GM19025 (cell line): Measurements from ENCODE around the gene RPL23.
A peak's percentile ranks its signal among the peaks of the same experiment; 100 is the strongest.

ENCODE experiments used
- ATAC-seq: cut with Tn5 transposase; IDR thresholded peaks from one replicate; pipeline ENCODE4 v1.9.1; 2021; ENCODE audit warnings: mild to moderate bottlenecking, low read depth, moderate library complexity; ENCODE audit not compliant: unreplicated experiment

Gene RPL23

DNA sequence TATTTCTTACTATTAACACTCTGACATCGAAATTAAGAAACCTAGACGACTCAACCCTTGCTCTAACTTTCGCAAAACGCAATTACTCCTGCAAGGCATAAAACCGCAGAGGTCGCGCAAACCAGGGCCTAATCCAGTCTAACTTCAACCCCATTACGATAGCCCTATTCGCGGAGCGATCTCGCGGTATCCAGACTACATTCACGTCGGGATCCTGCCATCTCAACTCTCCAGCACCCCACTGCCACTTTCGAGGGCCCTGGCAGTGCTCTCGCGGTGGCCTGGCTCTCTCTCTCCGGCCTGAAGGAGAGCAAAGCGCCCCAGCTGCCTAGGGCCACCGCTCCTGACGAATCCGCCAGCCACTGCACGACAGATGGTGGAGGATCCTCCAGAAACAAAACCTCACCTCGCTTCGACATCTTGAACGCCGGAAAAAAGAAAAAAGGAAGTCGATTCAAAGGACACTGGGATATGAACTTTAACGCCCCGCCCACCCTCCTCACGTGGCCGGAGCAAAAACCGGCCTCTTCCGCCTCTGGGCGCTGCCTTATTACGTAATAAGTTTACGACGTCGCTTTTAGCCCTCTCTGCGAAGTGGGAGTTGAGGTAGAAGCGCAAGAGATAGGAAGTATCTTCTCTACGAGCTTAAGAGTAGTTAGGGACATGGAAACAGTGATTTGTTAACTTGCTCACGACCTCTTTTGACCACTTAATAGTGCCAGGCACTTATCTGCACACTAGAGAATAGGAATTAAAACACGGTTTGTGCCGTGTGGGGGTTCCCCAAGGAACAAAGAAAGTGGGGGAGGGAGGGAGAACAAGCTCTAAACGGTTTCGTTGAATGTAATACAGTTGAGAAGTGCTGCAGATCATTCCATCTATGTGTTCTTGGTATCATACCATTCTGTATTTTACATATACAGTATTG is at the start of gene RPL23:
TSS of gene RPL23 (minus strand) at position 430 of the 928 bp plus-strand sequence. CDS start at position 419, 11 bp downstream.
- ATAC-seq = peak; percentile 82

DNA sequence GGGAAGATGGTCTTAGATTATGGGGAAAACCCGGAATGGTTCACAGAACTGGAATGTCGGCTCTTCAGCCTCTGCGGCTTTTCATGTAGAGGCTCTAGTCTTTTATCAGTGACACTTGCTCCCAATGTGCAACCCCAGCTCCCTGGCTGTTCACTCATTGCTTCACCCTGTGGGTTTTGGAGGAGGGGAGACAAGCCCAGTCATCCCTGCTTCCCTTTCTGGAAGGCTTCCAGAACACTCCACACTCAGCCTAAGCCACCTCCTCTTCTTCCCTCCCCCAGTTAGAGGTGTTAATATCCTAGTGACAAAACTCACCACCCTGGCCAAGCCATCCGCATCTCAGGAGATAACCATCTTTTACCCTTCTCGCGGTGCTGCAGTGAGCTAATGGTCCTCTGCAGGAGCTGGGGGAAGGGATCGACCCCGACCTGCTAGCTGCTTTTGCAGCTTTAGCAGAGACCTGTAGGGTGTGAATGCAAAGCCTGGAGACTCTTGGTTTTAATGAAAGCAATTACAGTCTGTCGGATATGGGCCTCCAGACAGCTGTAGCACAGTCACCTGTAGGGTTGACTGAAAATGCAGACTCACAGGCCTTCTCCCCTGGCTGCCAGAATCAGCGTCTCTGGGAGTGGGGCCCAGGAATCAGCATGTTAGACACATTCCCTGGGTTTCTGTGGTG is 47.6 kb upstream of the RPL23 start:
- no peak for ATAC-seq

DNA sequence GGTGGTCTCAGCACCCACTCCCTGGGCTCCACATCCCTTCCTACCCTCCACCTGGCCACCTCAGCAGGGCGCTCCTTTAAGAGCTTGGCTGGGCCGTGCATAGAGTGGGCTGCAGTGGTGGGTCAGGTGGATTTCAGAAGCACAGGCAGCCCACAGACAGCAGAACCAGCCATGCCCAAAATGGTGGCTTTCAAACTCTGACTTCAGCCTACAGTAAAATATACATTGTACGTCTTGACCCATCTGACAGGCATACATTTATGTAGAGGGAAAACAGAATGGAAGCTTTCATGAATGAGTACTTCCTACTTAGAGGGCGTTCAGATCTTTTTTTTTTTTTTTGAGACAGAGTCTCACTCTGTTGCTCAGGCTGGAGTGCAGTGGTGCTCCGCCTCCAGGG is 45.9 kb upstream of the RPL23 start:
- ATAC-seq = no peak

DNA sequence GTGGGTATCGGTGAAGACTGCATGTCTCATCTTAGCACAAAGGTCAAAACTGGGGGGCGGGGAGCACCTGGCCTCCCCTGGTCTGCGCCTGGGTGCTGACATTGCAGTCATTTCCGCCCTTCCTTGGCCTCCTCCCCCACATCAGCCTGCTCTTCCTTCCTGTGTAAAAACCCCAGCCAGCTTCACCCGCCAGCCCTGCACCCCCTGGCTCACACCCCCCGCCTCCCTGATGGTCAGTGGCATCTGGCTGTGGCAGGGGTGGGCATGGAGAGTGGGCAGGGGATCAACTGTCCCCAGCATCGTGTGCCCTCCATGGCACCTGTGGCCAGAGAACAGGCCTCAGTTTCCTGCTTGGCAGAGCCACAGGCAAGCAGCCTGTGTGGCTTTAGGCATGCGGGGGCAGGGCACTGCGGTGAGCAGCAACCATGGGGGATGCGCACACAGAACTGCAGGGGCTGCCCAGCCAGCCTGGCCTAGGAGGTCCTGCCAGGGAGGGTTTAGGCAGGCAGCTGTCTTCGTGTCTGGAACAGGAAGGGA is 45.4 kb upstream of the RPL23 start:
- ATAC-seq = peak; percentile 89

DNA sequence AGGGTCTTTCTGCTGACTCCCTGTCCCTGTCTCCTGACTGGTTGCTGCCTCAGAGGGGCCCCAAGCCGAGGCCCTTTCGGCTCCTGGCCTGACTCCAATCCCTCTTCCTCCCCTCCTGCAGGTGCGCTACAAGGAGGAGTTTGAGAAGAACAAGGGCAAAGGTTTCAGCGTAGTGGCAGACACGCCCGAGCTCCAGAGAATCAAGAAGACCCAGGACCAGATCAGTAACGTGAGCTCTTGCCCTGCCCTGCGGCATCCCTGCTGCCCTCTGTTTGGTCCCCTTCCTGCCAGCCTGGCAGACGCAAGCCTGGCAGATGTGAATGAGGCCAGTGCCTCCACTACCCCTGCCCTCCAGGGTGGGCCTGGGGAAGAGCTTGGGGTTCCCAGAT is 44.8 kb upstream of the RPL23 start:
- no peak for ATAC-seq

DNA sequence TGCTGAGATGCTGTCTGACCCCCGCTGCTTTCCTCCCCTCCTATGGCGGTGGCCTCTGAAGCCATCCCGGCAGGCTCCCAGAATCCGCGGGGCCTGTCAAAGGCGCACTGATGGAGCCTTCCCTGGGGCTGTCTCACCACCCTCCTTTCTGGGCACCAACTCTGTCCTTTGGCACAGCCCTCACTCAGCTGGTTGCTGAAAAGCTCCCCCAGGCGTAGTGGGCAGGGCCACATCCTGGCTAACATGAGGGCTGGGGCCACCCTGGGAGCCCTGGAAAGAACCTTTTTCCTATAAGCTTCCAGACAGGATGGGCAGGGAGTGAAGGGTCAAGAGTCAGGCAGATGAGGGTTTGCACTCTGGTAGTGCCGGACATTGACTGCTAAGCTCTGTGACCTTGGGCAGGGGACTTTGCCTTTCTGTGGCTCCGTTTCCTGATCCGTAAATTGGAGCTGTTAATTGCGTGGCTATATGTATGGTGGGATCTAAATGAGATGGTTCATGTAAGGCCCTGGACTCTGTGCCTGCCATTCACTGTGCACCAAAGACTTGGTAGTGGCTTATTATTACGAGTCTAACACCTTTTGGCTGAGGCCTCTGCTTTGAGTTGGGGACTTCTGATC is 44.3 kb upstream of the RPL23 start:
- ATAC-seq = no peak

DNA sequence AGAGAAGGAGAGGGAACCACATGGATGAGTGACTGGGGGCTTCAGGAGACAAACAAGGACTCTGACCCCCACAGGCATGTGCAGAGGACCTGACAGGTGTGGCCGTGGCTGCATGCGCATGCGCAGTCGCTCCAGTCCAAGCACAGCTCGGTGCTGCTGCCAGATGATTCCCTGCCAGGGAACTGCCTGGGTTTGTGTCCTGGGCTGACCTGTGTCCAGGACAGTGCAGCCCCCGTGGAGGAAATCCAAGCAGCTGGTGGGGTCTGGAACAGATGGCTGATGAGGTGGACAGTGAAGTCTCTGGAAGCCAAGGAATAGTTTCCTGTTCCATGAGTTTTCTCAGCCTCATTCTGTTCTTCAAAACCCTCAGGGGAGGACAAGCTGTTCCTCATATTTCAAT is 43.7 kb upstream of the RPL23 start:
- no peak for ATAC-seq

DNA sequence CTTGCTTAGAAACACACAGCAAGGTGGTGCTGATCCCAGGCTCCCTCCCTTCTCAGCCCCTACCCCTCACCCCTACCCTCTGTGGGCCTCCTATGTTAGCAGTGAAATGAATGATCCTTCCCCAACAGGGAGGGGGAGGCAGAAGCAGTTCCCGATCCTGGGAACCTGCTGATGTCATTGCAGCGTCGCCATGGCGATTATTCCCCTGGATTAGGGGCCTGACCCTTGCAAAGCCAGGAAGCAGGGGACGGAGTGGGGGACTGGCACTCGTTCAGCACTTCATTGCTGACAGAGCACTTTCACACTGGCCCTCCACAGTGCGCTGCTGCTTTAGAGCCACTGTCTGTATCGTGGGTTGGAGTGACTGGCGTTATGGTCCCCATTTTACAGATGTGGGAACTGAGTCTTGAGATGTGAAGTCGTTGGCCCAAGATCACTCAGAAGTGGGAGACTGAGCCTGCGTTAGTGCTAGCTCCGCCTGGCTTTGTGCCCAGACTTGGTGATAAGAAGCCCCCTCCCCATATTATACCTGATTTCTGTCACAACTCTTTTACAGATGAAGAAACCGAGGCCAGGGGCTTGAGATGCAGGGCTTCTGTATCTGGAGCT is 42.9 kb upstream of the RPL23 start:
- no peak for ATAC-seq

DNA sequence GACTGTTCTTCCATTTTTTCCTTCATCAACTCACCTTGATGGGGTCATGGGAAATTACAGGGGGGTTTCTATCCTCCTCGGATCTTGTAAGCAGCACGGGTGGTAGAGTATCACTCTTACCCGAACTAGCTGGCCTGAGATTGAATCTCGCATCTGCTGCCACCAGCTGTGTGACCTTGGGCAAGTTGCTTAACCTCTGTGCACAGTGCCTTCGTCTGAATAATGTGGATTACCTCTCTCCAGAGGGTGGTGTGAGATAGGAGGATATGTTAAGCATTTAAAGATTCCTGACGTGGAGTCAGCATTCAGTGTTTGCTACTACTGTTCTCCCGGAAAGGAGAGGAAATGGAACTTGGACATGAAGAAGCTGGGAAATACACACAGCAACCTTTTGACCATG is 40.8 kb upstream of the RPL23 start:
- ATAC-seq = no peak

DNA sequence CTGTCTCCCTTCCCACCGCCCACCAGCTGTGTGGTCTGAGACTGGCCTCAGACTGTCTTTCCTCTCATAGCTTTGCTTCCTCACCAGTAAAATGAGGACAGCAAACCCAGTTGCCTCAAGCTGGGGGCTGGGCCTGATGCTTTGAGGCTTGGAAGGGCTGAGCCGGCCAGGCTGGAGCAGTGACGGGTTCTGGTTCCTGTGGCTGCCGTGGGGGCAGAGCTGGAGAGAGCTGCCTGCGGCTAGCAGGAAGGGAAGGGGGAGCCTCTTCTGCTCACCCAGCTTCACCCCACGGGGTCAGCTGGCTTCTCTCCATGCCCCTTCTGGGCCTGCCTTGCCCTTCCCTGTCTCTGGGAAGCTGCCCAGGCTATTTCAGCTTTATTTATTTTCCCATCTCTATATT is 40.1 kb upstream of the RPL23 start:
- ATAC-seq = no peak

DNA sequence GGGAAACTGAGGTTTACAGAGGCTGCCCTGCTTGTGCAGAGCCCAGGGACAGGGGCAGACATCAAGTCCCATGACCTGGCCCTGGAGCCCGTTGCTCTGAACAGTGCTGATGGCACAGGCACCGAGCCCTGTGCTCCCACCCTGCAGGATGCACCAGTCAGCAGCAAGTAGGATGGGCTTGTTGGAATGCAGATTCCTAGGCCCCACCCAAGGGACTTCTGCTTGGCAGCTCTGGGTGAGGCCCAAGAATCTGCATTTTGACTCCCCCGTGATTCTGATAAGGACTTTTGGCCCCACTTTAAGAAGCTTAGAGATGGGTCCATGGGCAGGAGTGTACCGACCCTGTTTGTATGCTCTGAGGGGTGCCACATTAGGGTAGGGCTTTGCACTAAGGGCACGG is 39.6 kb upstream of the RPL23 start:
- no peak for ATAC-seq

DNA sequence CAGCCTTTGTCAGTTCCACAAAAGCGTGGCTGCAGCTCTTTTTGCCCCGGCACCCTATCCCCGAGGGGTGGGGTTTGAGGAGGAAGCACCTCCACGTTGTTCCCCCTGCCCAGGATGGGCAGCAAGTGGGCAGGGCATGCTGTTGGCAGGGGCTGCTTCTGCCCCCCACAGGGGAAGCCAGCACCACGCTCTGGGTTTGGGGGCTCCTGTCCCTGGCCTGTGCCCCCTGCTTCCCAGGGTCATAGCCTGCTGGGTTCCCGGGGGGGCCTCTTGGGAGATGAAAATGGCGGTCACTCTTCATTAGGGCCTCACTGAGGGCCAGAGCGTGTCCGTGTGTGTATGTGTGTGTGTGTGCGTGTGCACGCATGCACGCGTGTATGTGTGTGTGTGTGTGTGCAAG is 39.1 kb upstream of the RPL23 start:
- no peak for ATAC-seq

DNA sequence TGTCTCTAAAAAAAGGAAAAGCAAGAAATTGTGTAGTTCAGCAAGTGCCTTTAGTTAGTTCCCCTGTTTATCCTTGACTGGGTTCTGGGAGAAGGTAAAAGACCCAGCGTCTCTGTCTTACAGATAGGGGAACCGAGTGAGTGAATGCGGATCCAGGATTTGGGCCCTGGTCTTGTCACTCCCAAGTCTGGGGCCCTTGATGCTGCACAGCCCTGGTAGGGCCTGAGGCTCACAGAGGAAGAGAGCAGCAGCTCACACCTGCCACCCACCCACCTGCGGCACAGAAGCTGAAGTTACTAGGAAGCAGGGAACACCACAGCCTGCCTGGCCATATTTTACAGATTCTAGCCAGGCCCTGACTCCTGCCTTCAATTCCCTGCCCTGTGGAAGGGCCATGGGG is 38.6 kb upstream of the RPL23 start:
- no peak for ATAC-seq

DNA sequence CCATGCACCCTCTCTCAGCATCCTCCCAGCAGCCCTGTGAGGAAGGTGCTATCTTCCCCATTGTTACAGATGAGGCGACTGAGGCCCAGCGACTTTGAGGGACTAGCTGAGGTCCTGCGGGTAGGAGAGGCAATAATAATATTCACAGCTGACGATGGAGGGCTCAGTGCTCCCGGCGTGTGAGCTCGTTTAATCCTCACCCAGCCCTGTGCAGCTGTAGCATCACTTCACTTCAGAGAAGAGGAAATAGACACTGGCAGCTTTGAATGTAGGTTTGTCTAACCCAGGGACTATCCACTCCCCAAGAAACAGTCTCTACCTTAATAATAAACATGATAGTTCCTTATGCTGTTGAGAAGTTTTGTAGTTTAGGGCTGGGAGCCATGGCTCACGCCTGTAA is 37.9 kb upstream of the RPL23 start:
- ATAC-seq = no peak

DNA sequence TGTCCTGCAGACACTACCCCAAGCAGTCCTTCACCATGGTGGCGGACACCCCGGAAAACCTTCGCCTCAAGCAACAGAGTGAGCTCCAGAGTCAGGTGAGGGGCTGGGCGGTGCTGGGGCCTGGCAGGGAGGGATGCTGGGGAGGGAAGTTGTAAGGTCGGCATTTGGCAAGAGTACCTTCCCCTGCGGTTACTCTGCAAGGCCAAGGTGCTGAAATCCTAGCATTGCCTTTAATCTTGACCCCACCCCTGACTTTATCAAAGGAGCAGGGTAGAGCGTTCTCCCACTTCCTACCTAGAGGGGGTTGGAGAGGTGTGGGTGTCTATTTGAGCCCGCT is 36.9 kb upstream of the RPL23 start:
- ATAC-seq = no peak

DNA sequence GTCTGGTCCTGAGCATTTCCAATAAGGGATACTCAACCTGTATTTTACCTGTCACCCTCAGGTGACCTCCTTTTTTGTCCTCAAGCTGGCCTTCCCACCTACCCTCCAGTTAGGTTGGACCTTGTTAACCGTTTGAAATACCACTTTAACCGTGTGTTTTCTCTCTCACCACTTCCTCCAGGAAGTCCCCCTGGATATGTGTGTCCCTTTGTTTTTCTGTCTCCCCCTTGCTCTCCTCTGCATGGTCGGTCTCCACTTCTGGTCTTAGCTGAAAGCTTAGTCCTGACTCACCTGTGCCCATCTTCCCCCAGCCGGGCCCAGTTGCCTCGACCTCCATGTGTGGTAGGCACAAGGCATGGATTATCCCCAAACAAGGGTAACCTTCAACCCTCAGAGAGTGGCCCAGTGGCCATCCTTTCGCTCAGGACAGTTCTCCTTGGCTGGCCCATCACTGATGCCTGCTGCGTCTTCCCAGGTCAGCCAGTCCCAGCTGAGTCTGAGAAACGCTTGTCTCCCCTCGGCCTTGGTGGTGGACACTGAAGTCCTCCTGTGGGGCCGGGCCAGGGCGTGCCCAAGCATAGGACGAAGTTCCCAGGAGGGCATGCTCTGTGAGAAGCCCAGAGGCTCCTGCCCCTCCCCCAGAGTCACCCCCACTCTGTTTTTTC is 36.4 kb upstream of the RPL23 start:
- ATAC-seq = no peak

DNA sequence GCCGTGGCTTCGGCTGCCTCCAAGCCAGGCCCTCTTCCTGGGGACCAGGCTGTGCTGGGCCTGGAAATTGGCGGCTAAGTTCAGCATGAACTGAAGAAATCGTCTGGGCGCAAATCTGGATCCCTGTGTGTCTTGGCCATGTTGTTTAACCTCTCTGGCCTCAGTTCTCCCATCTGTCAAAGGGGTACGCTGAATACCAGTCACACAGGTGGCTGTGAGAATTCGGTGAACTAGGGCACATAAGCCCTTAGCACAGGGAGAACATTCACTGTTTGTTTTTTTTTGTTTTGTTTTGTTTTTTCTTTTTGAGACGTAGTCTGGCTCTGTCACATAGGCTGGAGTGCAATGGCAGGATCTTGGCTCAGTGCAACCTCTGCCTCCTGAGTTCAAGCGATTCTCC is 35.3 kb upstream of the RPL23 start:
- no peak for ATAC-seq

DNA sequence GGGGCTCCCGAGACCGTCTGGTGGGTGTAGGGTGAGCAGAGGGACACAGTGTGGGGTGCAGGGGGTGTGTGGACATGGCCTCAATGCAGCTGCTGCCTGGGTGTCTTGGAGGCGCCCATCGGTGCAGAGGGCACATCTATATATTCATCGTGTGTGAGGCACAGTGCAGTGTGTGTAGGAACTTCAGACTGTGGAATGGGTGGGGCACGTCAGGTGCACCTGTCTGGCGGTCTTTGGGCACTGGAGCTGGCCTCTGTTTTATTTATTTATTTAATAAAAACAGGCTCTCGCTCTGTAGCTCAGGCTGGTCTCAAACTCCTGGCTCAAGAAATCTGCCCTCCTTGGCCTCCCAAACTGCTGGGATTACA is 33.1 kb upstream of the RPL23 start:
- ATAC-seq = no peak

DNA sequence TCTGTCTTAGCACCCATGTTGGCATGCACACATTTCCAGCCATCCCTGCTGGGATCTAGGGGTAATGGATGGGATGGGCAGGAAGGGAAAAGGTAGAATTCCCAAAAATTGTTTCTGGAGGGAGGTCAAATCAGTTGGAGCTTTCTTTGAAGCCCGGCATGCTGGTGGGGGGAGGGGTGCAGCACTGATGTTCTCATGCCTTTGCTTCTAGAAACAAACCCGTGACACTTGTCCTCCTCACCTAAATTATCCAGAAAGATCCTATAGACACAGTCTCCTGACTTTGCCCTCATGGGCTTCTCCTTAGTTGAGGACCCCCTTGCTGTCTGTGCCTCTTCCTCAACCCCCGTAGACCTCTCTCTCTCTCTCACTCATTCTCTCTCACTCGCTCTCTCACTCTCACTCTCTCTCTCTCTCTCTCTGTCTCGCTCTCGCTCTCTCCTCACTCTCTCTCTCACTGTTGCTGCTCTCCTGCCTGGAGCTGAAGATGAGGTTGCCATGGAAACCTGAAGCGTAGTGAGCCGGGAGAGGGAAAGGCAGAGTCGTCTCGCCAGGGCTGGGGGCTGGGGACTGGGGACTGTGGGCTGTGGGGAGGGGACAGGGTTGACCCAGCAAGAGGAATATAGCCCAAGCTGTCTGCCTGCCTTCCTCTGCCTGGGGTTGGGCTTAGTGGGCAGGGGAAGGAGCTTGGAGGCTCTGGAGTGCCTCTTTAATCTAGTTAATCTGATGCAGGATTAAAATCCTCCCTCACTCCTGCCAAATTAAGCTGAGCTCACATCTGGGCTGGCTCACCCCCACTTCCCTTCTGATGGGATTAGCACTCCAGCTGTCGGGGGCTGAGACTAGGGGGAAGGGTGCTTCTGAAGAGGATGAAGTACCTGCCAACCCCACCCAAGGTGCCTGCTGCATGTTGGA is 32.5 kb upstream of the RPL23 start:
- ATAC-seq = no peak
